Left renal pelvis (tissue), 4 donors: ENCODE measurements around the gene PAX7. TPM values are rescaled to one million over a fixed set of nuclear protein-coding genes. Genes with fewer than 3 reads are reported as not detected.
"Not testable (repeated sequence)": the region's sequence is repeated elsewhere in the genome, so short reads cannot be mapped to it uniquely, and the experiment has no call there.

Experiments used
- DNase-seq, 4 donors: peaks; one replicate each; pipeline ENCODE4 v3.0.0-alpha.2; 2013; ENCODE audit warnings: low read depth in 4 of 4, low spot score in 3 of 4
- polyA plus RNA-seq, 4 donors: library from polyadenylated mRNA; unstranded; fragments of 120-200 nt; gene quantifications; one replicate each; pipeline ENCODE4 v1.2.1, GENCODE V29; 2013; ENCODE audit not compliant: insufficient read length in 4 of 4

The PAX7 gene
- polyA plus RNA-seq, 4 donors = not detected

- DNase-seq = no peak
Measured at GRCh38 chr1:18747671-18748070, 117.0 kb downstream of the PAX7 start.

GRCh38 chr1:18748435-18748834 is 117.8 kb downstream of the PAX7 start:
- no peak for DNase-seq

- no peak for DNase-seq
Measured at GRCh38 chr1:18749569-18749968, 118.9 kb downstream of the PAX7 start.

- DNase-seq = no peak
Measured at GRCh38 chr1:18750600-18750999, 120.0 kb downstream of the PAX7 start.

- DNase-seq = no peak
Measured at GRCh38 chr1:18751425-18751824, 120.8 kb downstream of the PAX7 start.

GRCh38 chr1:18752409-18752808 is 121.8 kb downstream of the PAX7 start:
- no peak for DNase-seq

- no peak for DNase-seq
Measured at GRCh38 chr1:18760156-18760555, 129.5 kb downstream of the PAX7 start.

GRCh38 chr1:18761948-18762840 is 131.5 kb downstream of the PAX7 start:
- DNase-seq = no peak

- DNase-seq = no peak
Measured at GRCh38 chr1:18764362-18764761, 133.7 kb downstream of the PAX7 start.

- DNase-seq = no peak
Measured at GRCh38 chr1:18765725-18766124, 135.1 kb downstream of the PAX7 start.

- DNase-seq = no peak
Measured at GRCh38 chr1:18766328-18766727, 135.7 kb downstream of the PAX7 start.

- not testable (repeated sequence) for DNase-seq
Measured at GRCh38 chr1:18767576-18767975, 136.9 kb downstream of the PAX7 start.

GRCh38 chr1:18768086-18768485 is 137.4 kb downstream of the PAX7 start:
- no peak for DNase-seq

- DNase-seq = no peak
Measured at GRCh38 chr1:18769140-18769539, 138.5 kb downstream of the PAX7 start.

- DNase-seq = no peak
Measured at GRCh38 chr1:18770799-18771198, 140.2 kb downstream of the PAX7 start.

GRCh38 chr1:18773753-18774152 is 143.1 kb downstream of the PAX7 start:
- no peak for DNase-seq

GRCh38 chr1:18775341-18775740 is 144.7 kb downstream of the PAX7 start:
- no peak for DNase-seq

- no peak for DNase-seq
Measured at GRCh38 chr1:18776777-18777176, 146.1 kb downstream of the PAX7 start.

- DNase-seq = no peak
Measured at GRCh38 chr1:18778437-18778836, 147.8 kb downstream of the PAX7 start.

GRCh38 chr1:18781031-18781430 is 150.4 kb downstream of the PAX7 start:
- no peak for DNase-seq

GRCh38 chr1:18783705-18784481 is 153.2 kb downstream of the PAX7 start:
- DNase-seq = no peak

- no peak for DNase-seq
Measured at GRCh38 chr1:18784482-18784831, 153.8 kb downstream of the PAX7 start.
